Panc1 (cell line): ENCODE data around the gene RCSD1. TPM values are rescaled to one million over a fixed set of nuclear protein-coding genes. Genes with fewer than 3 reads are reported as not detected.

Experiments used
- ATAC-seq: fragments of 200-7000 bp; cut with Tn5 transposase; 2 replicates; pipeline ENCODE4 v1.9.1; 2020; ENCODE audit warnings: mild to moderate bottlenecking, moderate library complexity
- BruUV-seq: library from RNA; stranded (reverse); fragments of 400-500 nt; replicated peaks from 2 replicates; lab custom pipeline; 2021; lab: Mats Ljungman, UMichigan
- CTCF ChIA-PET: fragments of 300-600 bp; sonication (Branson Sonifier 250); formaldehyde crosslinking; loops from one replicate; lab custom pipeline; 2022; ENCODE audit warnings: antibody characterized with exemption; lab: Charles Lee
- POLR2A ChIA-PET: fragments of 300-600 bp; sonication (Branson Sonifier 250); formaldehyde crosslinking; loops from one replicate; lab custom pipeline; 2022; ENCODE audit warnings: antibody characterized with exemption; lab: Charles Lee
- DNase-seq: peaks from one replicate; pipeline ENCODE4 v3.0.0-alpha.2; 2010; ENCODE audit warnings: low read depth, low spot score
- H3K27ac ChIP-seq: 2 replicates; pipeline ENCODE4 v1.5.1; 2011; ENCODE audit warnings: mild to moderate bottlenecking, low read length, inconsistent platforms
- H3K27me3 ChIP-seq: fragments of 200-500 bp; sonication (Bioruptor generic); 2 replicates; pipeline ENCODE4 v1.6.0; 2014; ENCODE audit warnings: low read length, inconsistent platforms; ENCODE audit not compliant: control insufficient read depth, insufficient read depth
- H3K36me3 ChIP-seq: fragments of 200-500 bp; sonication (Bioruptor generic); 2 replicates; pipeline ENCODE4 v1.5.1; 2014; ENCODE audit warnings: inconsistent platforms, mild to moderate bottlenecking, low read length, moderate library complexity; ENCODE audit not compliant: control insufficient read depth, insufficient read depth
- H3K4me1 ChIP-seq: 2 replicates; pipeline ENCODE4 v1.5.1; 2011; ENCODE audit warnings: inconsistent platforms, mild to moderate bottlenecking, low read length, moderate library complexity; ENCODE audit not compliant: control insufficient read depth, insufficient read depth
- H3K4me3 ChIP-seq, 2 experiments: 2 replicates each; pipeline ENCODE4 v1.5.1; 2011 to 2012; ENCODE audit warnings: low read depth in 2 of 2, low read length in 2 of 2, mild to moderate bottlenecking in 2 of 2, inconsistent platforms in 1 of 2, moderate library complexity in 1 of 2
- H3K9me3 ChIP-seq: fragments of 200-500 bp; sonication (Bioruptor generic); 2 replicates; pipeline ENCODE4 v1.5.1; 2014; ENCODE audit warnings: low read depth, mild to moderate bottlenecking, inconsistent platforms, low read length, moderate library complexity; ENCODE audit not compliant: control insufficient read depth, insufficient read depth
- CTCF ChIP-seq: fragments of 450-650 bp; IDR thresholded peaks from 2 replicates; pipeline ENCODE4 v1.5.1; 2017; ENCODE audit warnings: mild to moderate bottlenecking
- POLR2AphosphoS5 ChIP-seq: IDR thresholded peaks from 2 replicates; pipeline ENCODE4 v1.6.1; 2012; ENCODE audit warnings: mild to moderate bottlenecking, low read depth, low read length, moderate library complexity
- REST ChIP-seq, 2 experiments: IDR thresholded peaks; 2 replicates each; pipeline ENCODE4 v1.6.1; 2011 to 2012; ENCODE audit warnings: low read depth in 2 of 2, control low read depth in 1 of 2, low read length in 1 of 2, mild to moderate bottlenecking in 1 of 2, moderate library complexity in 1 of 2; ENCODE audit not compliant: insufficient read depth in 1 of 2
- SIN3A ChIP-seq: IDR thresholded peaks from 2 replicates; pipeline ENCODE4 v1.6.1; 2012; ENCODE audit warnings: low read depth, mild to moderate bottlenecking, low read length, moderate library complexity, borderline replicate concordance; ENCODE audit not compliant: insufficient read depth
- TCF7L2 ChIP-seq: IDR thresholded peaks from 2 replicates; pipeline ENCODE4 v1.6.1; 2011; ENCODE audit warnings: mild to moderate bottlenecking, low read depth, low read length, inconsistent platforms
- in situ Hi-C: cut with HindIII; loops from 2 replicates; pipeline ENCODE4 v1.10.0; 2016; ENCODE audit warnings: low sequenced_read_pairs, low pct_unique_long_range_greater_than_20kb
- intact Hi-C: fragments of 100-400 bp; cut with micrococcal nuclease; formaldehyde crosslinking; loops from one replicate; pipeline ENCODE4 v1.10.0; 2022; ENCODE audit not compliant: unreplicated experiment
- total RNA-seq: library from RNA; stranded (reverse); gene quantifications from one replicate; pipeline ENCODE4 v1.2.1, GENCODE V29; 2021; ENCODE audit not compliant: unreplicated experiment

Gene RCSD1
- total RNA-seq, 1 experiment from 2014 or later = 1.4 TPM

GRCh38 chr1:167659450-167659849 lies 29.4 kb downstream of the RCSD1 start:
- CTCF ChIA-PET = interaction anchor here (0.6 kb wide), 2 partner anchors 57 to 90 kb away, joined by 3 to 6 read pairs; no protein-coding TSS in a partner anchor
- ATAC-seq = no peak
- Histone ChIP-seq H3K4me1 (peaks cover 11% of the 10 kb centered on the region; the same call in 1 of the 2 replicates), H3K9me3 (no peaks in the 10 kb centered on the region), H3K27me3 (no peaks in the 10 kb centered on the region), H3K27ac (no peak overlapping the region), H3K4me3 (no peak overlapping the region), H3K36me3 (no peaks in the 10 kb centered on the region)
- POLR2A ChIA-PET = no interaction called here
- intact Hi-C loops (no loop called here), in situ Hi-C loops (no loop called here)
- TF ChIP-seq POLR2AphosphoS5 (no peak), TCF7L2 (no peak), REST (IDR thresholded peaks at IDR 0.05; ENCODE audit: insufficient read depth in 1 of 2, low read depth in 2 of 2, low read length in 1 of 2) (no peak), CTCF (no peak), SIN3A (no peak)
- no peak for DNase-seq
- no TSS peak for BruUV-seq

- ChIA-PET CTCF (interaction anchor here (0.6 kb wide), 1 partner anchor 91 kb away, joined by 3 read pairs; no protein-coding TSS in a partner anchor), POLR2A (no interaction called here)
- ATAC-seq (no peak), DNase-seq (no peak)
- Histone ChIP-seq H3K27me3 (no peaks in the 10 kb centered on the region), H3K4me1 (peaks cover 11% of the 10 kb centered on the region; the same call in 1 of the 2 replicates), H3K9me3 (no peaks in the 10 kb centered on the region), H3K27ac (no peak overlapping the region), H3K36me3 (no peaks in the 10 kb centered on the region), H3K4me3 (no peak overlapping the region)
- no TSS peak for BruUV-seq
- intact Hi-C loops (no loop called here), in situ Hi-C loops (no loop called here)
- TF ChIP-seq CTCF (no peak), POLR2AphosphoS5 (no peak), TCF7L2 (no peak)
These were observed 29.8 kb downstream of the RCSD1 start for GRCh38 chr1:167659881-167660280.
